GM11168 (cell line): ENCODE measurements around the gene PTPRQ.

Experiments
- in situ Hi-C: fragments of 300-500 bp; cut with MboI; formaldehyde crosslinking; loops from one replicate; pipeline ENCODE4 v1.12.0; 2022; ENCODE audit warnings: low sequenced_read_pairs; ENCODE audit not compliant: unreplicated experiment

The PTPRQ gene

DNA sequence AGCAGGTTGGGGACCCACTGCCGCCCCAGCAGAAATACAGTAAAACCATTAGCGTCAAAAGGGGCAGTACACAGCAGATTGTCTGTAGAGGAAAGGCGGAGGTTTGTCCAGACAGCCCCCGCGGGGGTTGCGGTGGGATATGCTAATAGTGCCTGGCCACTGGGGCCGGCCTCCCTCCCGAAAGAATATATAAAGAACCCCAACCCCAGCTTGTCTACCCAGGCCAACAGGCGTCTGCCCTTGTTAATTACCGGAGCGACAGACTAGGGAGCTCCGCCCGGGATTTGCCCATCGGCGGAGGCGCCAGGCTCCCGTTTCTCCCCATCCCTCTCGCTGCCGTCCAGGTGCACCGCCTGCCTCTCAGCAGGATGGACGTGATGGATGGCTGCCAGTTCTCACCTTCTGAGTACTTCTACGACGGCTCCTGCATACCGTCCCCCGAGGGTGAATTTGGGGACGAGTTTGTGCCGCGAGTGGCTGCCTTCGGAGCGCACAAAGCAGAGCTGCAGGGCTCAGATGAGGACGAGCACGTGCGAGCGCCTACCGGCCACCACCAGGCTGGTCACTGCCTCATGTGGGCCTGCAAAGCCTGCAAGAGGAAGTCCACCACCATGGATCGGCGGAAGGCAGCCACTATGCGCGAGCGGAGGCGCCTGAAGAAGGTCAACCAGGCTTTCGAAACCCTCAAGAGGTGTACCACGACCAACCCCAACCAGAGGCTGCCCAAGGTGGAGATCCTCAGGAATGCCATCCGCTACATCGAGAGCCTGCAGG is 272.8 kb downstream of the PTPRQ start, which contains the start of gene MYF5:
MYF5 (plus strand) TSS at position 217 of the 774 bp plus-strand sequence; CDS start at position 369, 152 bp downstream.
- in situ Hi-C loops: no loop called here

DNA sequence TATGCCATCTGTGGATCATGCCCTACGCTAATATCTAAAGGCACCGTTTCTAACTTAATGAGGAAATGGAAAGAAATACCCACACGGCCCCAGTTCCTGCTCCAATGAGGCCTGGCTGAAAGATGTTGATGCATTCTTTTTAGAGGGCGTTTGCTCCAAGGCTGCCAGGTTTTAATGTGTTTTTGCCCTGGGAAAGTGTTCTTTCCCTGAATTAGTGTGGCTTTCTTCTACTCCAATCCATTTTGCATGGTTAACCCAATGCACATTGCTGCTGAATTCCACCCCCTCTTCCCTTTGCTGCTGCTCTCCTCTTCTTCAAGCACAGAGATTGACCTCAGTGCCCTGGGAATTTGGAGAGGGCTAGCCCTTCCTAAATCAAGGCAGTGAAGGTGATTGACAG is 273.8 kb downstream of the PTPRQ start:
- in situ Hi-C loops: no loop called here

DNA sequence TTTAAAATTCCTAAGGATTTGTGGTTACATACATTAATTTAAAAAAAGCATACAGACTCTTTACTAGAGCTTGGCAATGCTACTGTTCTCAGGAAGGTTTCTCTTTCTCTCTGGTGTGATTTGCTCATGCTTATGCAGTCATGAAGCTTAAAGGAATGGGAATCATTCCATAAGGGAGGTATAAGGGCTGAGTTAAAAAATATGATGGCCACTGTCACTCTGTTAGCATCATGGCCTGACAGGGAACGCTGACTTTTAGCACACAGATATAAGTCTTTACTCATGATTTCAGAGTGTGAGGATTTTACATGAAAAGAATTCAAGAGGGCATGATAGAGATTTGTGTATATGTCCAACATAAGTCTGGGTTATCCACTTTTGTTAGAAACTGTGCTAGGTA is 276.5 kb downstream of the PTPRQ start:
- in situ Hi-C loops: no loop called here

DNA sequence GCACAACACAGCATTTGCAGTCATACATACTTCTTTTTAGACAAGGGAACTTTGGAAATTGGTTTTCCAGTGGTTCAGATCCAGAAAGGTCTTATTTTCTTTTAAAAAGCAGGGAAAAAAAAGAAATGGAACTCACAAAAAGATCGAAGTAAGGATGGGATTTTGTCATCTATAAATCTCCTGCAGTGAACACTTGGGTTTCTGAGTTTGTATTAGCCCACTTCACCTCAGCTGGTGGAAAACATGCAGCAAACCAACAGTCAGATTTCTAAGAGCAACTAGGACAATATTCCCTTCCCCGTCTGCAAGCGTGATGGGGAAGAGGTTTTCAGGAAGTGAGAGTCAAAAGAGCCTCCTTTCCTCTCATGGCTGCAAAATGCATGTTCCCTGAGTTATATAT is 277.3 kb downstream of the PTPRQ start:
- in situ Hi-C loops: no loop called here
